Stimulated activated CD8-positive, alpha-beta memory T cell treated with anti-CD3 and anti-CD28 coated beads, Interleukin-7, amount 100 ng/mL, for 48 hours (primary cell): ENCODE results near the gene ASPG.

Source experiments
- DNase-seq, 2 donors: peaks; one replicate each; pipeline ENCODE4 v3.0.0-alpha.2; 2020; ENCODE audit warnings: low read depth in 1 of 2; ENCODE audit errors: extremely low read depth in 1 of 2

The ASPG gene

GRCh38 chr14:104104076-104104901, 18.8 kb downstream of the ASPG start:
- DNase-seq = no peak

- no peak for DNase-seq
Measured at GRCh38 chr14:104105071-104105821, 19.7 kb downstream of the ASPG start.

DNA sequence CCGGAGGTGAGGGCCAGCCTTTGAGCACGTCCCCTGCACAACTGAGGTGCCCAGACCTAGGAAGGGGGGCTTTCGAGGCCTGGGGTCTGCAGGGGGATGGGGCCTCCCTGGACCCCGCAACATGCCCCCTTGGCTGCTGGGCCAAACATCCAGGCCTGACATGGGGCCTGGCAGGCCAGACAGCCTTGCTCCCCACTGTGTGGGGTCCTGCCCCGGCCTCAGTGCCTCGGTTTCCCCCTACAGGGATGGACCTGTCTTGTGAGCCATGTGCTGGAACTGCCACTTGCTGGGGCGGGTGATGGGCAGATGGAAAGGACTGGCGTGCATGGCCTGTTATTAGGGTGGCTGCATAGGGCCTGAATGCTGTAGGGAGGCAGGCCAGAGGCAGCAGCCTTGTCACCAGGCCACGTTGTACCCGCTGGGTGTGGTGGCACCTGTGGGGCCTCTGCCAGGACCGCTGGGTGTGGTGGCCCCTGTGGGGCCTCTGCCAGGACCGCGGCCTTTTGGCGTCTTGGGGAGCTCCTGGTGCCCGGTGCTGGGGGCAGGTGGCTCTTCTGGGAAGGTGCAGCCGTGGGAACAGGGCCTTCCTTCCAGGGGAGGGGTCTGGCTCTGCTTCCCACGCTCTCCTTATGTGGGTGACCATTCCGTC, 20.4 kb downstream of the ASPG start:
- DNase-seq = no peak

- no peak for DNase-seq
Measured at GRCh38 chr14:104106471-104106991, 21.0 kb downstream of the ASPG start.

DNA sequence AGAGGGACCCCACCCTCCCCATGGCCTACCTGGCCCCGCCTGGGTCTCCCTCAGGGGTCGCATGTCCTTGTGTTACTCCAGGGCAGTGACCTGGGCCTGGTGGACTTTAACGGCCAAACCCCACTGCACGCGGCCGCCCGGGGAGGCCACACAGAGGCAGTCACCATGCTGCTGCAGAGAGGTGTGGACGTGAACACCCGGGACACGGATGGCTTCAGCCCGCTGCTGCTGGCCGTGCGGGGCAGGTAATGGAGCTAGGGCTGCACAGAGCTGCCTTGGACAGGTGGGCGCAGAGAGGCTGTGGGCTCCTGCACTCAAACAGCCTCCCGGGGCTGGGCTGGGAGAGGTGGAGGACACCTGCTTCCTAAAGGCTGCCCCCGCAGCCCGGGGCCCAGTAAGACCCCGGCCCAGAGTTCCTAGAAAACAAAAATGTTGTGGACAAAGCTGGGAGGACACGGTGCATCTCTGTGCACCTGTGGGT, 21.6 kb downstream of the ASPG start:
- DNase-seq = no peak

GRCh38 chr14:104107611-104108569, 22.4 kb downstream of the ASPG start:
- no peak for DNase-seq

GRCh38 chr14:104108570-104109541, 23.4 kb downstream of the ASPG start:
- DNase-seq = no peak

GRCh38 chr14:104109731-104110361, 24.3 kb downstream of the ASPG start:
- DNase-seq = no peak

GRCh38 chr14:104110491-104111209, 25.1 kb downstream of the ASPG start:
- DNase-seq = no peak

GRCh38 chr14:104111301-104112112, 26.0 kb downstream of the ASPG start:
- DNase-seq = no peak

- DNase-seq = no peak
Measured at GRCh38 chr14:104112113-104112505, 26.6 kb downstream of the ASPG start.

- no peak for DNase-seq
Measured at GRCh38 chr14:104112609-104113571, 27.4 kb downstream of the ASPG start.

- DNase-seq = no peak
Measured at GRCh38 chr14:104113631-104114420, 28.3 kb downstream of the ASPG start.

DNA sequence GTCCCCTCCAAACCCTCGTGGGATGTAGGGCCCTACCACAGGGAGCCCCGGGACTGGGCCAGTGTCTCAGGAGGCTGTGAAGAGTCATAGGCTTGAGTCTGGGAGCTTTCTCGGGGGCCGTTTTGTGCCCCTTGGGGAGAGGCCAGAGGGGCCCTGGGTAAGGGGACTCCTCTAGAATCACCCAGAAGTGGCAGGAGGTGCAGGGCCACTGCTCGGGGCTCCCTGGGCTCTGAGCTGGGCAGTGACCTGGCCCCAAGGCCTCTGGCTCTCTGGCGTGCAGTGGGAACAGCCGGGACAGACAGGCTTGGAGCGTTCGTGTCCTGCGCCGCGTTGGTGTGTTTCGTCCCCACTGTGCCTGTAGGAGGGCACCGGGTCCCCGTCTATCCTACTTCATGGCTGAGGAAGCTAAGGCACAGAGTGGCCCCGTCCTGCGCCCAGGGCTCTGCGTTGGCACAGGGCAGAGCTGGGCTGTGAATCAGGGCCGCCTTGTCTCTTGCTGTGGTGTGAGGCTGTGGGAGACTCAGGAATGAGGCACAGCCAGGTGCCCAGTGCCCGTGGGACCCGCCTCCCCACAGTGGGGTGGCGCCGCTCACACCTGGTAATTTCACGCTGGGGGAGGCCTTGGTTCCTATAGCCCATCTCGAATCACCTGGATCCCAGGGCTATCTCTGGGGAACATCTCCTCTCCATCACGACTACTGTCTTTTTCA, 29.1 kb downstream of the ASPG start:
- DNase-seq = no peak
